Hepatocyte (in vitro differentiated cells): ENCODE measurements around the gene DOP1A.

Experiments
- CTCF ChIP-seq: fragments of 200-600 bp; sonication (generic); IDR thresholded peaks from 2 replicates; pipeline ENCODE4 v1.5.1; 2016; ENCODE audit warnings: antibody characterized with exemption, mild to moderate bottlenecking; ENCODE audit not compliant: poor library complexity
- EZH2 ChIP-seq: fragments of 200-600 bp; sonication (generic); IDR thresholded peaks from 2 replicates; pipeline ENCODE4 v1.6.1; 2016; ENCODE audit warnings: antibody characterized with exemption, mild to moderate bottlenecking, borderline replicate concordance
- EZH2phosphoT487 ChIP-seq: fragments of 200-600 bp; sonication (generic); IDR thresholded peaks from one replicate; pipeline ENCODE4 v1.6.1; 2018; ENCODE audit warnings: antibody characterized with exemption, mild to moderate bottlenecking, low read depth, moderate library complexity; ENCODE audit not compliant: unreplicated experiment, severe bottlenecking

- TF ChIP-seq CTCF: no peak
- no peak for TF ChIP-seq EZH2
- no peak for TF ChIP-seq EZH2phosphoT487
These were observed 20.3 kb upstream of the DOP1A start for GRCh38 chr6:83047065-83047754.
